RPMI8226 (cell line): ENCODE measurements around the gene RGS7.
"Not testable (repeated sequence)": the region's sequence is repeated elsewhere in the genome, so short reads cannot be mapped to it uniquely, and the experiment has no call there.

ENCODE experiments used
- DNase-seq: peaks from one replicate; pipeline ENCODE4 v3.0.0-alpha.2; 2015

RGS7 gene

GRCh38 chr1:241074507-241074906 is 282.5 kb downstream of the RGS7 start:
- no peak for DNase-seq

GRCh38 chr1:241068359-241068758 is 288.6 kb downstream of the RGS7 start:
- DNase-seq = no peak

- no peak for DNase-seq
Measured at GRCh38 chr1:241063276-241063675, 293.7 kb downstream of the RGS7 start.

- DNase-seq = no peak
Measured at GRCh38 chr1:241061062-241061461, 295.9 kb downstream of the RGS7 start.

GRCh38 chr1:241048622-241049021 is 308.4 kb downstream of the RGS7 start:
- DNase-seq = no peak

- no peak for DNase-seq
Measured at GRCh38 chr1:241045659-241046058, 311.3 kb downstream of the RGS7 start.

GRCh38 chr1:241034203-241034936 is 322.6 kb downstream of the RGS7 start:
- no peak for DNase-seq

GRCh38 chr1:241024834-241025233 is 332.2 kb downstream of the RGS7 start:
- no peak for DNase-seq

- DNase-seq = no peak
Measured at GRCh38 chr1:241022366-241022765, 334.6 kb downstream of the RGS7 start.

- DNase-seq = no peak
Measured at GRCh38 chr1:241020851-241021697, 335.9 kb downstream of the RGS7 start.

- no peak for DNase-seq
Measured at GRCh38 chr1:241012708-241013340, 344.2 kb downstream of the RGS7 start.

- no peak for DNase-seq
Measured at GRCh38 chr1:241007668-241008067, 349.3 kb downstream of the RGS7 start.

GRCh38 chr1:240999826-241000225 is 357.2 kb downstream of the RGS7 start:
- no peak for DNase-seq

- no peak for DNase-seq
Measured at GRCh38 chr1:240998441-240999015, 358.5 kb downstream of the RGS7 start.

GRCh38 chr1:240998024-240998423 is 359.0 kb downstream of the RGS7 start:
- no peak for DNase-seq

GRCh38 chr1:240993004-240993403 is 364.0 kb downstream of the RGS7 start:
- DNase-seq = no peak

- no peak for DNase-seq
Measured at GRCh38 chr1:240991230-240991629, 365.8 kb downstream of the RGS7 start.

GRCh38 chr1:240987928-240988327 is 369.1 kb downstream of the RGS7 start:
- DNase-seq = no peak

GRCh38 chr1:240985081-240985480 is 371.9 kb downstream of the RGS7 start:
- DNase-seq = no peak

- no peak for DNase-seq
Measured at GRCh38 chr1:240980342-240980741, 376.7 kb downstream of the RGS7 start.

GRCh38 chr1:240976685-240977084 is 380.3 kb downstream of the RGS7 start:
- no peak for DNase-seq

- no peak for DNase-seq
Measured at GRCh38 chr1:240973875-240974274, 383.1 kb downstream of the RGS7 start.

- not testable (repeated sequence) for DNase-seq
Measured at GRCh38 chr1:240972059-240972458, 384.9 kb downstream of the RGS7 start.
